Epithelial cell of esophagus (primary cell): ENCODE measurements around the gene NFKB1.
A peak's percentile ranks its signal among the peaks of the same experiment; 100 is the strongest.
"Not testable (repeated sequence)": the region's sequence is repeated elsewhere in the genome, so short reads cannot be mapped to it uniquely, and the experiment has no call there.

Experiments
- DNase-seq: peaks from one replicate; pipeline ENCODE4 v3.0.0; 2010; ENCODE audit warnings: low read depth
- H3K4me3 ChIP-seq: 2 replicates; pipeline ENCODE4 v1.5.1; 2011; ENCODE audit warnings: mild to moderate bottlenecking, low read length, control low read depth
- CTCF ChIP-seq: IDR thresholded peaks from 2 replicates; pipeline ENCODE4 v1.5.1; 2011; ENCODE audit warnings: low read depth, mild to moderate bottlenecking, low read length, control low read depth, inconsistent platforms; ENCODE audit not compliant: insufficient read depth; ENCODE audit errors: missing control alignments

The NFKB1 gene

GRCh38 chr4:102614801-102615200, 113.6 kb downstream of the NFKB1 start:
- no peak for TF ChIP-seq CTCF
- no peak for DNase-seq

GRCh38 chr4:102616636-102617035, 115.5 kb downstream of the NFKB1 start:
- no peak overlapping the region for H3K4me3 ChIP-seq

More at GRCh38 chr4:102614801-102615200, 113.6 kb downstream of the NFKB1 start:
- H3K4me3 ChIP-seq: no peak overlapping the region

GRCh38 chr4:102619021-102619420, 117.9 kb downstream of the NFKB1 start:
- not testable (repeated sequence) for DNase-seq, H3K4me3 ChIP-seq

More at GRCh38 chr4:102616636-102617035, 115.5 kb downstream of the NFKB1 start:
- DNase-seq: no peak
- TF ChIP-seq CTCF: no peak

GRCh38 chr4:102619776-102620631, 118.8 kb downstream of the NFKB1 start:
- not testable (repeated sequence) for H3K4me3 ChIP-seq
- DNase-seq: peak; percentile 47

GRCh38 chr4:102620697-102621497, 119.7 kb downstream of the NFKB1 start:
- peak; percentile 66 for TF ChIP-seq CTCF
- peak overlapping the region; percentile 6 for H3K4me3 ChIP-seq
- DNase-seq: peak; percentile 71

- no peak overlapping the region for H3K4me3 ChIP-seq
- DNase-seq: peak; percentile 46
- peak; percentile 16 for TF ChIP-seq CTCF
These were observed 122.5 kb downstream of the NFKB1 start for GRCh38 chr4:102623622-102624021.

- no peak overlapping the region for H3K4me3 ChIP-seq
- no peak for TF ChIP-seq CTCF
- DNase-seq: no peak
These were observed 123.3 kb downstream of the NFKB1 start for GRCh38 chr4:102624505-102624904.
